Right lobe of liver (tissue), 4 donors: ENCODE measurements around the gene NRP2.

Experiments
- CTCF ChIP-seq, 4 donors: fragments of 200-600 bp in 3 of 4; fragments of 450-650 bp in 1 of 4; IDR thresholded peaks; one replicate each; pipeline versions ENCODE4 v1.5.1 to v1.8.0; 2016 to 2022; ENCODE audit warnings: antibody characterized with exemption in 4 of 4, mild to moderate bottlenecking in 2 of 4
- POLR2A ChIP-seq: fragments of 450-650 bp; IDR thresholded peaks from one replicate; pipeline ENCODE4 v1.6.1; 2017; ENCODE audit warnings: antibody characterized with exemption, mild to moderate bottlenecking
- donor health status: DM: no; HTN: no; CAD: no.
- donor health status: DM: no; HTN: no; CAD: no.
- donor health status: DM: no; HTN: yes; CAD: no.

GRCh38 chr2:205723179-205723578 lies 40.9 kb downstream of the NRP2 start:
- TF ChIP-seq POLR2A (no peak), CTCF (IDR thresholded peaks at IDR 0.05) (no peak)
